ENCODE data around the gene ANO4.
"Not testable (repeated sequence)": the region's sequence is repeated elsewhere in the genome, so short reads cannot be mapped to it uniquely, and the experiment has no call there.

ANO4 gene

GRCh38 chr12:101045486-101046464 is 251.2 kb downstream of the ANO4 start:
- no peak for DNase-seq (ENCODE audit: low read depth)

- no peak for DNase-seq (ENCODE audit: low read depth)
Measured at GRCh38 chr12:101047652-101048051, 253.1 kb downstream of the ANO4 start.

- DNase-seq (ENCODE audit: low read depth) = no peak
Measured at GRCh38 chr12:101050631-101051030, 256.1 kb downstream of the ANO4 start.

GRCh38 chr12:101051151-101051550 is 256.6 kb downstream of the ANO4 start:
- peak; percentile 19 for DNase-seq (ENCODE audit: low read depth)

GRCh38 chr12:101051901-101052550 is 257.4 kb downstream of the ANO4 start:
- peak; percentile 87 for DNase-seq (ENCODE audit: low read depth)

GRCh38 chr12:101053203-101053602 is 258.6 kb downstream of the ANO4 start:
- DNase-seq (ENCODE audit: low read depth) = no peak

- DNase-seq (ENCODE audit: low read depth) = no peak
Measured at GRCh38 chr12:101055940-101056339, 261.4 kb downstream of the ANO4 start.

GRCh38 chr12:101062508-101062907 is 267.9 kb downstream of the ANO4 start:
- DNase-seq (ENCODE audit: low read depth) = not testable (repeated sequence)

- DNase-seq (ENCODE audit: low read depth) = no peak
Measured at GRCh38 chr12:101064721-101065120, 270.1 kb downstream of the ANO4 start.

- no peak for DNase-seq (ENCODE audit: low read depth)
Measured at GRCh38 chr12:101066489-101066888, 271.9 kb downstream of the ANO4 start.

GRCh38 chr12:101068402-101068801 is 273.8 kb downstream of the ANO4 start:
- DNase-seq (ENCODE audit: low read depth) = no peak

GRCh38 chr12:101068836-101069235 is 274.3 kb downstream of the ANO4 start:
- no peak for DNase-seq (ENCODE audit: low read depth)

- no peak for DNase-seq (ENCODE audit: low read depth)
Measured at GRCh38 chr12:101074940-101075680, 280.5 kb downstream of the ANO4 start.

GRCh38 chr12:101076921-101077320 is 282.3 kb downstream of the ANO4 start:
- peak; percentile 64 for DNase-seq (ENCODE audit: low read depth)

- no peak for DNase-seq (ENCODE audit: low read depth)
Measured at GRCh38 chr12:101077791-101078528, 283.4 kb downstream of the ANO4 start.

- no peak for DNase-seq (ENCODE audit: low read depth)
Measured at GRCh38 chr12:101078536-101079285, 284.1 kb downstream of the ANO4 start.

GRCh38 chr12:101082706-101083105 is 288.1 kb downstream of the ANO4 start:
- no peak for DNase-seq (ENCODE audit: low read depth)

GRCh38 chr12:101086490-101087135 is 292.0 kb downstream of the ANO4 start:
- DNase-seq (ENCODE audit: low read depth) = no peak

GRCh38 chr12:101087920-101088319 is 293.3 kb downstream of the ANO4 start:
- DNase-seq (ENCODE audit: low read depth) = no peak

- DNase-seq (ENCODE audit: low read depth) = no peak
Measured at GRCh38 chr12:101089271-101089670, 294.7 kb downstream of the ANO4 start.
